Retinal pigment epithelial cell (primary cell): ENCODE measurements around the gene NAA15.
"Not testable (repeated sequence)": the region's sequence is repeated elsewhere in the genome, so short reads cannot be mapped to it uniquely, and the experiment has no call there.

Experiments
- DNase-seq: peaks from one replicate; pipeline ENCODE4 v3.0.0-alpha.2; 2010; ENCODE audit warnings: low read depth
- H3K4me3 ChIP-seq: 2 replicates; pipeline ENCODE4 v1.5.1; 2011; ENCODE audit warnings: mild to moderate bottlenecking, low read length, control low read depth, moderate library complexity
- TF ChIP-seq, protein P1 (sequence below): conservative IDR thresholded peaks from 2 replicates; pipeline ENCODE4 v1.5.1; 2011; ENCODE audit warnings: low read depth, low read length, control low read depth, inconsistent platforms

NAA15 gene

DNA sequence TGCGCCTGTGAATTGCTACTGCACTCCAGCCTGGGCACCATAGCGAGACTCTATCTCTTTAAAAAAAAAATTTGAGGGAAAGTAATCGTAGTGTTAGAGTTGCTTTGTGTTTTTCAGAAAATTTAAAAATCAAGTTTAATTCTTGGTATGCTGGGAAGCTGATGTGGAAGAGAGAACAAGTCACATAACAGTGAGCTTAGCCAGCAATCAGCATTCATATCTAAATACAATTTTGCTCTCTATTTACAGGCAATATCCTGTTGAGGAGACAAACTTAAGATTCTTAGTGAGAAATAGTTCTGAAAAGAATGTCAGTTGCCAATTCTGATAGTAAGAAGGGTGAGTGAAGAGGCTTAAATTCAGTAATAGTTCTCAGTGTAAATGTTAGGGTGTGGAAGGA is 10.6 kb downstream of the NAA15 start:
- TF ChIP-seq, protein P1, sequence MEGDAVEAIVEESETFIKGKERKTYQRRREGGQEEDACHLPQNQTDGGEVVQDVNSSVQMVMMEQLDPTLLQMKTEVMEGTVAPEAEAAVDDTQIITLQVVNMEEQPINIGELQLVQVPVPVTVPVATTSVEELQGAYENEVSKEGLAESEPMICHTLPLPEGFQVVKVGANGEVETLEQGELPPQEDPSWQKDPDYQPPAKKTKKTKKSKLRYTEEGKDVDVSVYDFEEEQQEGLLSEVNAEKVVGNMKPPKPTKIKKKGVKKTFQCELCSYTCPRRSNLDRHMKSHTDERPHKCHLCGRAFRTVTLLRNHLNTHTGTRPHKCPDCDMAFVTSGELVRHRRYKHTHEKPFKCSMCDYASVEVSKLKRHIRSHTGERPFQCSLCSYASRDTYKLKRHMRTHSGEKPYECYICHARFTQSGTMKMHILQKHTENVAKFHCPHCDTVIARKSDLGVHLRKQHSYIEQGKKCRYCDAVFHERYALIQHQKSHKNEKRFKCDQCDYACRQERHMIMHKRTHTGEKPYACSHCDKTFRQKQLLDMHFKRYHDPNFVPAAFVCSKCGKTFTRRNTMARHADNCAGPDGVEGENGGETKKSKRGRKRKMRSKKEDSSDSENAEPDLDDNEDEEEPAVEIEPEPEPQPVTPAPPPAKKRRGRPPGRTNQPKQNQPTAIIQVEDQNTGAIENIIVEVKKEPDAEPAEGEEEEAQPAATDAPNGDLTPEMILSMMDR: no peak
- DNase-seq: no peak
- H3K4me3 ChIP-seq: no peak overlapping the region

DNA sequence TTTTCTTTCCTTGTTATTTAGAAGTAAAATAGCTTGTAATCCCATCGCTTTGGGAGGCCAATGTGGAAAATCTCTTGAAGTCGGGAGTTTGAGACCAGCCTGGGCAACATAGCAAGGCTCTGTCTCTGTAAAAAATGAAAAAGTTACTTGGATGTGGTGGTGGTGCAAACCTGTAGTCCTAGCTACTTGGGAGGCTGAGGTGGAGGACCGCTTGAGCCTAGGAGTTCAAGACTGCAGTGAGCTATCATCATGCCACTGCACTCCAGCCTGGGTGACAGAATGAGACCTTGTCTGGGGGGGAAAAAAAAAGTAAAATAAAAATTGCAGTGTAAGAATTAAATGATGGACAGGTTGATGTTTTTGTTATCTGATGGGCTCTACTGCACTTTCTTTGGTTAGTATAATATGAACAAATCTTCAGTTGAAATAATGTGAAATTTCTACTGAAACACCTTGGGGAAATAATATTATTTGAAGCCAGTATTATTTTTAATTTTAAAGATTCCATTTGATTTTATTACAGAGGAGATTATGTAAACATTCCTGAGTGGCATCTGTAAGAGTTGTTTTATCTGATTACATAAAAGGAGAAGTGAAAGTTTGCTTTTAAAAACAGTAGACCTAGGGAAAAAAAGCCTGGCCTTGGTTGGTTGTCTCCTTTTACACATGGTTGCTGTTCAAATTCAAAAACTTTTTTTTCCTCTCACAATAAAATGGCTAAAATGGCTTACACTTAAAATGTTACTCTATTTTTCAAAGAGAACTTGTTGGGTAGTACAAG is 11.4 kb downstream of the NAA15 start:
- no peak for DNase-seq
- no peak overlapping the region for H3K4me3 ChIP-seq
- TF ChIP-seq, protein P1: no peak

DNA sequence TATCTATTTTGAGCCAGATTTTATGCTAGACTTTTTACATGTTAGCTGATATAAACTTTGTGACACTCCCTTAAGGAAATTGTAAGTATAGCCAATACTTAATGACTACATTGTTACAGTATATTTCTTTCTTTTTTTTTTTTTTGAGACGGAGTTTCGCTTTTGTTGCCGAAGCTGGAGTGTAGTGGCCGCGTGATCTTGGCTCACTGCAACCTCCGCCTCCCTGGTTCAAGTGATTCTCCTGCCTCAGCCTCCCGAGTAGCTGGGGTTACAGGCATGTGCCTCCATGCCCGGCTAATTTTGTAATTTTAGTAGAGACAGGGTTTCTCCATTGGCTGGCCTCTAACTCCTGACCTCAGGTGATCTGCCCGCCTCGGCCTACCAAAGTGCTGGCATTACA is 12.1 kb downstream of the NAA15 start:
- DNase-seq, H3K4me3 ChIP-seq: not testable (repeated sequence)

DNA sequence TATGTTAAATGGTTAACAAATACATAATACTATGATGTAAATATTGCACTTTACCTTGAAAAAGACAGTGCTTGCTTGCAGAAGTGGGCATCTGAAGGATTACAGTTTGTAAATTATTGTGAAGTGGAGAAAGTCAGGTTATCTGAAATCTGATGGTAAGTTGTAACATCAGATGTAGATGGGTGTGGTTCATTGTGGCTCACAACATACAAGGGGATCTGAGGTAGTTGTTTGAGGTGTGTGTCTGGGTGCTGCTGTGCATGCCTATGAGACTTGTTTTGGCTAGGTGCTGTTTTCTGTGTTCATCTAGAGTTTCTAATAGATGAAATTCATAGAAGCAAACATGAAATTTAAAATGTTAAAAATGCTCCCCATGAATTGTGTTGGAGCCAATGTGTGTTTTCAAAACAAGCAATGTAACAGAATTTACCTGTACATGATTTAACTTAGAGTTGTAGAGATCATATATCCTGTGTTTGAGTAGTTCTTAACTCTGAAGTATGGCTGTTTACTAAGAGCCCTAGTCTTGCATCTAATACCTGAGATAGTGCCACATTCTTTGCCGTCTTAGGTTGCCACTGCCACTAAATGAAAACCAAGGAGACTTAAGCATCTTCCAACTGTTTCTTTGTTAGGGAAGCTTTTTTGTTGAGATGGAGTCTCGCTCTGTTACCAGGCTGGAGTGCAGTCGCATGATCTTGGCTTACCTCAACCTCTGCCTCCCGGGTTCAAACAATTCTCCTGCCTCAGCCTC is 12.9 kb downstream of the NAA15 start:
- TF ChIP-seq, protein P1: no peak
- DNase-seq: no peak

DNA sequence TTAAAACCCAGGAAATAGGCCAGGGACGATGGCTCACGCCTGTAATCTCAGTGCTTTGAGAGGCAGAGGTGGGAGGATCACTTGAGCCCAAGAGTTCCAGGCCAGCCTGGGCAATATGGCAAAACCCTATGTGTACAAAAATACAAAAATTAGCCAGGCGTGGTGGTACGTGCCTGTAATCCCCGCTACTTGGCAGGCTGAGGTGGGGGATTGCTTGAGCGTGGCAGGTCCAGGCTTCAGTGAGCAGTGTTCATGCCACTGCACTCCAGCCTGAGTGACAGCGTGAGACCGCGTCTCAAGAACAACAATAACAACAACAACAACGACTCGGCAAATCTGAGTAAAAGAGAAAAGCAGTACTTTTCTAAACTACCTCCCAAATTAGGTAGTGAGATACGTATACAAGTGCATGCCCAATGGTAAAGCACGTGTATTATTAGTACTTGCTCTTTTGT is 13.9 kb downstream of the NAA15 start:
- no peak overlapping the region for H3K4me3 ChIP-seq
- TF ChIP-seq, protein P1: no peak
- DNase-seq: no peak

More for the DNA sequence above, 12.9 kb downstream of the NAA15 start:
- no peak overlapping the region for H3K4me3 ChIP-seq

DNA sequence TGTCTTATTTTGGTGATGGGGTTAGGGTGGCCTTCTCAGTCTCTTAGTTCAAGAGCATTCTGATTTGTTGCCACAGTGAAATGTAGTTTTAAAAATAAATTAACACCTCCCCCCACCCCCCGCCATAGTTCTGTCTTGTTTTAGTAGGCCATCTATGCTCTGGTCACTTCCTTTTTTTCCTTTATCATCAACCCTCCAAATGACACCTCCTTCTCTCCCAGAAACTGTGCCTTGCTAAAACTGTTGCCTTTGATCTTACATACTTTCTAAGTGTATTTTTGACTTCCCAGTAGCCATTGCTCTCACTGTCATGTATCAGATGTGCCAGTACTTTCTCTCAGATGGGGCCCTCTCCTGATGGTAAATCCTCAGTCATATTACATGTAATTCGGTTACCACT is 15.4 kb downstream of the NAA15 start:
- TF ChIP-seq, protein P1: no peak
- no peak overlapping the region for H3K4me3 ChIP-seq
- DNase-seq: no peak

DNA sequence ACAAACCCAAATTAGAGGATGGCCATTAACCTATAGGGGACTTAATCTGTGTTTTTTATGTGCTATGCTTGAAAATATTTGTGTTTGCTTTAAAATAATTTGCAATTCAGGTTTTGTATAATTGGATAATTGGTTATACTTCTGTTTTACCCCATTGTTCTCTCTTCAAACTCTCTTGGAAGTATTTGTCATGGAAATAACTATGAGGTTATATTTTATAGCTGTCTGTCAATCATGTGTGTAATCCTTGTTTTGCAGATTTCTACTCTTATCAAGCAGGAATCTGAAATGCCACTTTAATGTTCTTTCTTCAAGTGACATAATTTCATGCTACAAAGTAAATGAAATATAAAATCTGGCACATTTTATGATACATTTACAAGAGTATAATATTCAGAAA is 16.3 kb downstream of the NAA15 start:
- TF ChIP-seq, protein P1: no peak
- H3K4me3 ChIP-seq: no peak overlapping the region
- no peak for DNase-seq
